Measurements from ENCODE around the gene KCNMB2. TPM values are rescaled to one million over a fixed set of nuclear protein-coding genes. Genes with fewer than 3 reads are reported as not detected.

KCNMB2 gene
- total and polyA plus RNA-seq, 8 donors = 0.69 to 38.0 (median 2.3) TPM

DNA sequence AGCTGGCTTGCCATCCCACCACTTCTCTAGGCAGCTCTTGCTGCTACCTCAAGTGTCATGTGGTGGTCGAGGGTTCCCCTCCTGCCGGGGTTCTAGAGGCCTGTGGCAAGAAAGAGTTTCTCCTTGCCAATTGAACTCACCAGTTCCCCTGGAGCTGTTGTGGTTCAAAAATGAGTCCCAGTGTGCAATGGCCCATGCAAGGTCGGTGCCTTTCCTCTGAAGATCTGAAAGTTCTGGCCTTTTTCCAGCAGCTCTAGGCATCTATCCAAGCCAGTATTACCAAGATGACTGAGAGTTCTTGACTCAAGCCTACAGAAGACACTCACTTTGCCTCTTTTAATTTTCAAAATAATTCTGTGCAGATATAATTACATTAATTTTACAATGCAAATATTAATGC lies 163.6 kb downstream of the KCNMB2 start:
- ATAC-seq (no peak), DNase-seq (no peak), FAIRE-seq (no peak)
- TF ChIP-seq CTCF (IDR thresholded peaks at IDR 0.05) = no peak
- Histone ChIP-seq H3K4me1 (no peaks in the 10 kb centered on the region), H3K36me3 (no peaks in the 10 kb centered on the region), H3K9me3 (no peaks in the 10 kb centered on the region), H3K27ac (no peak overlapping the region), H3K4me3 (no peak overlapping the region), H3K27me3 (no peaks in the 10 kb centered on the region)
- WGBS, 2 donors = 62 to 64% methylated on average over 3 of the region's 3 CpGs
- intact Hi-C loops (cut with DNase I) = no loop called here

DNA sequence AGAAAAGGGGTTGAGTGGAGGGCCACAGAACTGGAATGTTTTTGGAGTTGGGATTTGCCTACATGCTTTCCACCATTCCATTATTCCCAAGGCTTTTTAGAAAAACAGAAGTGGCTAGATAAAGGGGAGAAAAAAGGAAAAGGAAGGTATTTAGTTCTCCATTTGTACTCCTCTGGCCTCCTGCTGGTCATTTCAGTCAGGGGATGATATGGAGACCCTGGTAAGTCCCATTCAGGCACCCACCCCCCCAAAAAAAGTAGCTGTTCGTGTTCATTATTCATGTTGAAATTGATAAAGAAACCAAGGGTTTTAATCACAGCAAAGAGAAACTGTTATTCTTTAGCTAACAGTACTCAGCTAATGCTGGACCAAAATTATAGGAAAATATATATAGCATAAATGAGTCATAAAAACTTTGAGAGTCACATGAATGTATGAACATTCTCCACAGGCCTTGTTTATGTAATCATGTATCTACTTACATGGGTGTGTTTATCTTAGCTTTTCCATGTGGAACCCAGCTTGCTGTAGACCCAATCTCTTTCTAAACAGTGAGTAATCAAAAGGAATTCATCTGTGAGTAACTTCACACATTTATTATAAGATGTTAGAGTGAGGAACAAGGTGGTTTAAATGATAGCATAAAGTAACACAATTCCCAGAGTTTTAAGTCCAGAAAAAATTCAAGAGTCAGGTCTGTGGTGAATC lies 167.2 kb downstream of the KCNMB2 start:
- ATAC-seq = no peak
- FAIRE-seq = no peak
- no peak overlapping the region for H3K27ac ChIP-seq
- H3K27me3 ChIP-seq = no peaks in the 10 kb centered on the region
- no peaks in the 10 kb centered on the region for H3K9me3 ChIP-seq
- intact Hi-C loops (cut with DNase I) = no loop called here
- H3K4me1 ChIP-seq = no peaks in the 10 kb centered on the region
- no peak for TF ChIP-seq CTCF (IDR thresholded peaks at IDR 0.05)
- no peaks in the 10 kb centered on the region for H3K36me3 ChIP-seq
- 0 to 57% methylated on average over 1 of the region's 1 CpG for whole genome bisulfite sequencing, 2 donors
- no peak overlapping the region for H3K4me3 ChIP-seq
- no peak for DNase-seq

- WGBS, 2 donors = 34 to 41% methylated on average over 4 of the region's 4 CpGs
- Histone ChIP-seq H3K9me3 (no peaks in the 10 kb centered on the region), H3K27ac (no peak overlapping the region), H3K36me3 (no peaks in the 10 kb centered on the region), H3K4me3 (no peak overlapping the region), H3K4me1 (no peaks in the 10 kb centered on the region), H3K27me3 (no peaks in the 10 kb centered on the region)
- DNase-seq (no peak), FAIRE-seq (no peak), ATAC-seq (peak in 1 of 4 donors; percentile 26)
- intact Hi-C loops (cut with DNase I) = no loop called here
- no peak for TF ChIP-seq CTCF (IDR thresholded peaks at IDR 0.05)
Measured at GRCh38 chr3:178705925-178706324, 169.7 kb downstream of the KCNMB2 start.

- Histone ChIP-seq H3K4me3 (no peak overlapping the region), H3K36me3 (no peaks in the 10 kb centered on the region), H3K27me3 (no peaks in the 10 kb centered on the region), H3K9me3 (no peaks in the 10 kb centered on the region), H3K27ac (no peak overlapping the region), H3K4me1 (no peaks in the 10 kb centered on the region)
- intact Hi-C loops (cut with DNase I) = no loop called here
- no peak for TF ChIP-seq CTCF (IDR thresholded peaks at IDR 0.05)
- DNase-seq (no peak), ATAC-seq (no peak), FAIRE-seq (no peak)
- 96 to 98% methylated on average over 2 of the region's 2 CpGs for WGBS, 2 donors
Measured at GRCh38 chr3:178706411-178706810, 170.2 kb downstream of the KCNMB2 start.

DNA sequence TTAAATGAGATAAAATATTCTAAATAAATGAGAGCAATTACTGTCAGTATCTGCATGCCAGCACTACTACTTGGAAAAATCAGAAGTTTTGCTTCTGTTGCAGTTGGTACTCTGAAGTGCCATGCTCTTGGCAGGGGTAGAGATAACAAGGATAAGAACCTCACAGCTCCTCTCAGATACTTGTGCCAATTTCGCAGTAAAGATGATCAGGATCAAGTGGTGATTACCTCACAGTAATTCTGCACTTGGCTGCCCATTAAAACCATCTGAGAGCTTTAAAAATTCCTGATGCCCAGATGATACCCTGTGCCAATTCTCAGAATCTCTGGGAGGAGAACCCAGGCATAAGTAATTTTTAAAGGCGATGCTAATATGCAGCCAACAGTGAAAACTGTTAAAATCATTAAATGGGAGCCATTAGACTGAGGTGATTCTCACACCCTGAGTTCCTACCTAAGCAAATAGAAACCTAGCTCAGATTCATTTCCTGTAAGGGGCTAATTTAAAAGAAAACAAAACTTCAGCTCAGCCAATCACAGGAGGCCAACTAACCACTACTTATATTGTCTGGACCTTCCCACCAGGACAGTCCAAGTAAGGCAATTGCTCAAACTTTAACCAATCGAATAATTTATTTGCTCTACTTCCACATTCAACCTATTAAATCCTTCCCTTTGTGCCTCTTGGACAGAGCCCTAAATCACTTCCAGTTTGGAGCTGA lies 171.2 kb downstream of the KCNMB2 start:
- H3K4me1 ChIP-seq = no peaks in the 10 kb centered on the region
- no peaks in the 10 kb centered on the region for H3K9me3 ChIP-seq
- H3K36me3 ChIP-seq = no peaks in the 10 kb centered on the region
- no peaks in the 10 kb centered on the region for H3K27me3 ChIP-seq
- 72 to 87% methylated on average over 3 of the region's 3 CpGs for WGBS, 2 donors
- no peak overlapping the region for H3K27ac ChIP-seq
- DNase-seq (no peak), FAIRE-seq (no peak), ATAC-seq (peak in 2 of 4 donors; percentile 39 to 67)
- H3K4me3 ChIP-seq = no peak overlapping the region
- TF ChIP-seq CTCF (IDR thresholded peaks at IDR 0.05) = no peak
- intact Hi-C loops (cut with DNase I) = no loop called here
